DMS153 (cell line): Measurements from ENCODE around the gene ERBB3.

ENCODE experiments used
- DNase-seq: peaks from one replicate; lab custom pipeline; 2025; lab: John Stamatoyannopoulos, UW

The ERBB3 gene

DNA sequence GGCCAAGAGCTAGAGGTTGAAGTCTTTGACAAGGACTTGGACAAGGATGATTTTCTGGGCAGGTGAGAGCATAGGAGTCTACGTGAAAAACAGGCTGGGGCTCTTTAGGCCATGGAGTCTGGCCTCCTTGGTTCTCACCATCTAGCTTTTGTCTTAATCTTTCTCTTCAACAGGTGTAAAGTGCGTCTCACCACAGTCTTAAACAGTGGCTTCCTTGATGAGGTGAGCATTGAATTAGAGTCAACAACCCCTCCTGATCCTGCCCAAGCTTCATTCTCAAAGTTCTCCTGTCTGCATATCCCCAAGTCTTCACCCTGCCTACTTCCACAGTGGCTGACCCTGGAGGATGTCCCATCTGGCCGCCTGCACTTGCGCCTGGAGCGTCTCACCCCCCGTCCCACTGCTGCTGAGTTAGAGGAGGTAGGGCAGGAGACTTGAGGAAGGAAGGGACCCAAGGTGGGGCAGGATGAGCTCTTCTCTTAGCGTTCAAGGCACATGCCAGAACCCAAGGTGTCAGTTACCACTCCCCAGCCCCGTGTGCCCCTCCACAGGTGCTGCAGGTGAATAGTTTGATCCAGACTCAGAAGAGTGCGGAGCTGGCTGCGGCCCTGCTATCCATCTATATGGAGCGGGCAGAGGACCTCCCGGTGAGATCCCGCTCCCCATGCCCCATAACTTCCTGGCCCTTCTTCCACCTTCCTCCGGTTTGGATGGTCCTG is 58.0 kb downstream of the ERBB3 start:
- DNase-seq = no peak

DNA sequence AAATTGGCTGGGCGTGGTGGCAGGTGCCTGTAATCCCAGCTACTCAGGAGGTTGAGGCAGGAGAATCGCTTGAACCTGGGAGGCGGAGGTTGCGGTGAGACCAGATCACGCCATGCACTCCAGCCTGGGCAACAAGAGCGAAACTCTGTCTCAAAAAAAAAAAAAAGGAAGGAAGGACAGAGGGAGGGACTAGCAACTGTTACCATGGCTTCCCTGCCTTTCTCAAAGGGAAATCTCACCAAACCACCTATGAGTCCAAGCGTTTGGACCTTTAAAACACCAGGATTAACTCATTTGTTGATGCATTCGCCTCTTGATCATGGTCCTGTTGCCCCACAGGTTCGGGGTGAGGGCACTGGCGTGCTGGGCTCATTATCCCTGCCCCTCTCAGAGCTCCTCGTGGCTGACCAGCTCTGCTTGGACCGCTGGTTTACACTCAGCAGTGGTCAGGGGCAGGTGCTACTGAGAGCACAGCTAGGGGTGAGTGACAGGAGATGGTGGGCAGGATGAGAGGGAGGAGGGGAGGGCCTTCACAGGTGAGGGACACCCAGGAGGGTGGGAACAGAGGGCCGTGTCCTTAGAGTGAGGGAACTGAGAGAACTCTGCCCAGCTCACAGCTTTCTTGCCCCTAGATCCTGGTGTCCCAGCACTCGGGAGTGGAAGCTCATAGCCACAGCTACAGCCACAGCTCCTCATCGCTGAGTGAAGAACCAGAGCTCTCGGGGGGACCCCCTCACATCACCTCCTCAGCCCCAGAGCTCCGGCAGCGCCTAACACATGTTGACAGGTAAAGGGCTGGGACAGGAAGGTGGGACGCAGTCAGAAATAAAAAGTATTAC is 62.2 kb downstream of the ERBB3 start:
- no peak for DNase-seq

DNA sequence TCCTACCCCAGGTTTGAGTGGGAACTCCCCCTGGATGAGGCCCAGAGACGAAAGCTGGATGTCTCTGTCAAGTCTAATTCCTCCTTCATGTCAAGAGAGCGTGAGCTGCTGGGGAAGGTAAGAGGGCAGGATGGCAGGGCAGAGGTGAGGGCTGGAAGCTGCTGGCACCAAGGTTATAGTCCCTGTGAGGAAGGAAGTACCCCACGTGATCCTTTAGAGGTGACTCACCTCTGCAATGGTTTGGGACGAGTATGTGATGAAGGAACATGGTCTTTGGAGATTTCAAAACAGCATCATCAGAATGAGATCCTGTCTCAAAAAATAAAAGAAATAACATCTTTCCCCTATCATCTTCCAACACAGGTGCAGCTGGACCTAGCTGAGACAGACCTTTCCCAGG is 63.3 kb downstream of the ERBB3 start:
- DNase-seq = no peak

DNA sequence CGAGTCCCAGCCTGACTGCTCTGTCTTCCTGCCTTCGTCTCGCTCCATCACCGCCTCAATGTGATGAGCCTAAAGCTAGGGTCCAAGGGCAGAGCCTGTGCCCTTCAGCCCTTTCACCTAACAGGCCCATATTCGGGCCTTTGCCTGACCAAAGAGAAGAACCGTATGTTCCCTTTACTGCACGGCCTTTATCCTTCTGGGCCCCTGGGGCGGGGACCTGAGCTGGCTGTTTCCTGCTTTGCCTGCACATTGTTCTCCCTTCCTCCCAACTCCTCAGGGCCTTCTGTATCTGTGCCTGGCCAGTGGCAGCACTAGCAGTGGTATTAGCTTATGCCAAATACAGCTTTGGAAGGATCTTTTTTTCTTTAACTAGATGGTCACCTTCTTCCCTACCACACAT is 63.9 kb downstream of the ERBB3 start:
- DNase-seq = no peak

DNA sequence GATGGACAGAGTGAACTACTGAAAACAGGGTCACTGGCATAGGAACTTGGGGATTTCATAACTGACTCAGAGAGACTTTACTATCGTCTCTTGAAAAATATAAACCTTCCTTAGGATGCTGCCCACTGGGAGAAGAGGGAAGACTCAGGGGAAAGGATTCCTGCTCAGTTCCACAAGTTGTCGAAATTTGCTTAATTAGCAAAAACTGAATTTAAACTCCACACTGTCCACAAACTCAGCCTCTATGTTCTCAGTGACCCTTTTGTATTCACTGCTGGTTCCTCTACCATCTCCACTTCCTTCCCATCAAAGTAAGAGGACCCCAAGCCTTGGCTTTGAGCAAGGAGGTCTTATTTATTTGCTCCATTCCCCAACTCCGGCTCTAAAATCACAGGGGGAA is 65.3 kb downstream of the ERBB3 start:
- DNase-seq = no peak

DNA sequence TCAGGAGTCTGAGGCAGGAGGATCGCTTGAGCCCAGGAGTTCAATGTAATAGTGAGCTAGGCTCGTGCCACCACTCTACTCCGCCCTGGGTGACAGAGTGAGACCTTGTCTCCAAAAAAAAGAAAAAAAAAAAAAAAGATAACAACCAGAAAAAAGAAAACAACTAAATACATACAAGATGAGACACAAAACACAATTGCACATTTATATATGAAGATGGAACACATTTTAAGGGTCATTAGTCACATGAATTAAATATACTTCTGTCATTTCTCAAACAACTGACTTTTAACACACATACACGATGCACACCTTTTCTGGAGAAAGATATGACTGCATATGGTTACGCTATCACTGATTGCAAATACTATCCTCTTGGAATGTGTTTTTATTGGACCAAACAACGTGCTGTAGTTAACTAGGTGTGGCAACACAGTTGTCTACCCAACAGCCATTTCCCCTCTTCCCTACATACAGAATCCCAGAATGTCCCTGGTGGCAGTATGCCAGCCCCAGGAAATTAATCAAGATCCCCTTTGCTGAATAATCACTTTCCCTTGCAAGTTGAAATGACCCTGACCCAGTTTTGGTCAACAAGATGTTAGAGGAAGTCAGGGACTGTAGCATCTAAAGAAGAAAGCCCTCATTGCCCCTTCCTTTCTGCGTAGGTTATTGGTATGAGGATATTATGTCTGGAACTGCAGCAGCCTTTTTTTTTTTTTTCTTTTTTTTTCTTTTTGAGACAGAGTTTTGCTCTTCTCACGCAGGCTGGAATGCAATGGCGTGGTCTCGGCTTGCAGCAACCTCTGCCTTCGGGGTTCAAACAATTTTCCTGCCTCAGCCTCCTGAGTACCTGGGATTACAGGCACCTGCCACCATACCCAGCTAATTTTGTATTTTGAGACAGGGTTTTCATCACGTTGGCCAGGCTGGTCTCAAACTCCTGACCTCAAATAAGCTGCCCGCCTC is 66.8 kb downstream of the ERBB3 start:
- DNase-seq = peak; percentile 5

DNA sequence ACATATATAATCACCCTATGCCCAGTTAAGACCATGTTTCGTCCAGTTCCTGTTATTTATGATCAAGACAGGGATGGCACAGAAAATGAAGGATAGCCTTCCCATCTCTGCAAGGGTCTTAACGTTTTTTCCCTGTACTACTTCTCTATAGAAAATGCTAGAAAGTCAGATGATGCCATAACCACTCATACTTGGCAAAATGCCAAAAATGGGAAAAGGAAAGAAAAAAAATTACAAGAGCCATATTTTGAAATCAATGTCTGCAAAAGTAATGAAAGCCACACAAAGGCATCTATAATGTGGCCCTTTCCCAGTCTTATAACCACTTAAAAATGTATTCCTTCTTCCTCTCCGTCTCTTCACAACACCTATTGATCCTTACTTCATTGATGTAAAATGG is 70.6 kb downstream of the ERBB3 start:
- DNase-seq = no peak

DNA sequence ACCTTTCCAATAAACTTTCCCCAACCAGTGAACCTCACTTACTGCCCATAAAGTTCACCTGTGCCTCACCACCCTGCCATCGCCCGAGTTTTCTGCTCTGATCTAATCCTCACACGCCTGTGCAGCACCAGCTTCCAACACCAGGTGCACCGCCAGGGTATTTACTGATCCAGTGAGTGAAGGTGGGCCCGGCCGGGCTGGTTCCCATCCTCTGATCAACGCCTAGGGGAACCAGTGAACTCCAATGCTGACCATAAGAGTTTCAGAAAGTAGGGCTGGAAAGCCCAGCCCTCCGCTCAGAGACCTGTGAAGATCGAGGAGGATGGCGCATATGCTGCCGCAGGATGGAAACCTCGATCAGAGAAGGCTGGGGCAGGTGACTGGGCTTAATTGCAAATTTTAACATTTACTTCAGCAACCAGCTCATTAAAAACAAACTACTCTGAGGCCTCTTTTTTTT is 71.7 kb downstream of the ERBB3 start:
- DNase-seq = peak; percentile 56

DNA sequence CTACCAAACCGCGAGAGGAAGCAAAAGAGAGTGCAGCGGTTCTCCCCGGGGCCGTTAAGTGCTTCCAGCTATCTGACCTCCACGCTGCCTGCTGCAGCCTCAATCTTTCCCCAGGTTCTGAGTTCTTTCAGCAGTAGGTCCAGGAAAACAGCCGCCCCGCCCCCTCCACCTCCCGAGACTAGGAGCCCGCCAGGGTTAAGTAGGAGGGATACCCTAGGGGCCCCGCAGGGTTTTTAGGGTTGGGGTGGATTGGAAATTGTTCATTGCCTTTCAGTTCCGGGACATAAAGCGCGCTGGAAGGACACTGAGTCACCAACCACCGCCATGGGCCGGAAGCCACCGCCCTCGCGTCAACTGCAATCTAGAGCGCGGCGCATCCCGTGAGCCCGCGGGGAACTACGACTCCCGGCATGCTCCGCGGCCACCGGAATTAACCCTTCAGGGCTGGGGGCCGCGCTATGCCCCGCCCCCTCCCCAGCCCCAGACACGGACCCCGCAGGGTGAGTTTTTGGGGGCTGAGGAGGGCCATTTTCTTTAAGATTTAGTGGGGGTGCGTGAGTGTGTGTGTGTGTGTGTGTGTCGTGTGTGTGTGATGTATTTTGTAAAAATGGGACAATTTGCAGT is 72.3 kb downstream of the ERBB3 start, which contains the start of gene MYL6B:
MYL6B (plus strand) TSS at position 456 of the 624 bp plus-strand sequence. CDS start 1,332 bp downstream, outside the sequence.
- peak; percentile 84 for DNase-seq
